ENCODE results near the gene ZFP36L1.

The ZFP36L1 gene

GRCh38 chr14:68772761-68773381, 20.0 kb downstream of the ZFP36L1 start:
- POLR2A ChIA-PET, result no interaction called here
- CTCF ChIA-PET, result interaction anchor here (0.6 to 1.2 kb wide), 2 partner anchors 10 to 612 kb away, joined by 3 to 5 read pairs; no protein-coding TSS in a partner anchor
- no peak for TF ChIP-seq PKNOX1 (IDR thresholded peaks at IDR 0.05)
- no peak for TF ChIP-seq ZNF384 (IDR thresholded peaks at IDR 0.05)
- no peak for TF ChIP-seq LEF1 (IDR thresholded peaks at IDR 0.05; ENCODE audit: borderline replicate concordance)
- TF ChIP-seq L3MBTL2 (conservative IDR thresholded peaks at IDR 0.05), result no peak
- no peak for TF ChIP-seq HDGF (IDR thresholded peaks at IDR 0.05; ENCODE audit: borderline replicate concordance)
- no peak for TF ChIP-seq FOXM1 (IDR thresholded peaks at IDR 0.05; ENCODE audit: borderline replicate concordance)
- no peak for TF ChIP-seq SUZ12 (IDR thresholded peaks at IDR 0.05)
- no peak for TF ChIP-seq FOXK2 (IDR thresholded peaks at IDR 0.05)
- TF ChIP-seq CTBP1 (IDR thresholded peaks at IDR 0.05; ENCODE audit: borderline replicate concordance), result no peak
- TF ChIP-seq ARNT (IDR thresholded peaks at IDR 0.05), result no peak
- TF ChIP-seq BHLHE40 (IDR thresholded peaks at IDR 0.05; ENCODE audit: borderline replicate concordance), result no peak
- no peak for TF ChIP-seq NFRKB (IDR thresholded peaks at IDR 0.05)
- no peak for TF ChIP-seq FOXA1 (IDR thresholded peaks at IDR 0.05)
- TF ChIP-seq TARDBP (IDR thresholded peaks at IDR 0.05), result no peak
- no peak for TF ChIP-seq SP1 (IDR thresholded peaks at IDR 0.05)
- no peak for TF ChIP-seq ELF4 (IDR thresholded peaks at IDR 0.05)
- DNase-seq (ENCODE audit: extremely low spot score), result no peak

GRCh38 chr14:68771631-68772030, 21.2 kb downstream of the ZFP36L1 start:
- no peak for DNase-seq (ENCODE audit: extremely low spot score)
- no peak for TF ChIP-seq ARNT (IDR thresholded peaks at IDR 0.05)
- TF ChIP-seq CTBP1 (IDR thresholded peaks at IDR 0.05; ENCODE audit: borderline replicate concordance), result no peak
- no peak for TF ChIP-seq BHLHE40 (IDR thresholded peaks at IDR 0.05; ENCODE audit: borderline replicate concordance)
- no peak for TF ChIP-seq ELF4 (IDR thresholded peaks at IDR 0.05)
- no peak for TF ChIP-seq ZNF384 (IDR thresholded peaks at IDR 0.05)
- no peak for TF ChIP-seq FOXA1 (IDR thresholded peaks at IDR 0.05)
- no peak for TF ChIP-seq PKNOX1 (IDR thresholded peaks at IDR 0.05)
- TF ChIP-seq TARDBP (IDR thresholded peaks at IDR 0.05), result no peak
- no peak for TF ChIP-seq NFRKB (IDR thresholded peaks at IDR 0.05)
- TF ChIP-seq SP1 (IDR thresholded peaks at IDR 0.05), result no peak
- TF ChIP-seq L3MBTL2 (conservative IDR thresholded peaks at IDR 0.05), result no peak
- no peak for TF ChIP-seq SUZ12 (IDR thresholded peaks at IDR 0.05)
- no peak for TF ChIP-seq HDGF (IDR thresholded peaks at IDR 0.05; ENCODE audit: borderline replicate concordance)
- CTCF ChIA-PET, result no interaction called here
- POLR2A ChIA-PET, result no interaction called here

GRCh38 chr14:68770553-68771286, 22.1 kb downstream of the ZFP36L1 start:
- ChIA-PET POLR2A (no interaction called here), CTCF (no interaction called here)
- DNase-seq (ENCODE audit: extremely low spot score), result no peak
- TF ChIP-seq ARNT (IDR thresholded peaks at IDR 0.05) (no peak), FOXA1 (IDR thresholded peaks at IDR 0.05) (no peak), L3MBTL2 (conservative IDR thresholded peaks at IDR 0.05) (no peak), PKNOX1 (IDR thresholded peaks at IDR 0.05) (no peak), BHLHE40 (IDR thresholded peaks at IDR 0.05; ENCODE audit: borderline replicate concordance) (no peak), TARDBP (IDR thresholded peaks at IDR 0.05) (no peak), CTBP1 (IDR thresholded peaks at IDR 0.05; ENCODE audit: borderline replicate concordance) (no peak), LEF1 (IDR thresholded peaks at IDR 0.05; ENCODE audit: borderline replicate concordance) (no peak), HDGF (IDR thresholded peaks at IDR 0.05; ENCODE audit: borderline replicate concordance) (no peak), ZNF384 (IDR thresholded peaks at IDR 0.05) (no peak), NFRKB (IDR thresholded peaks at IDR 0.05) (no peak), FOXK2 (IDR thresholded peaks at IDR 0.05) (no peak), ELF4 (IDR thresholded peaks at IDR 0.05) (no peak), FOXM1 (IDR thresholded peaks at IDR 0.05; ENCODE audit: borderline replicate concordance) (no peak), SP1 (IDR thresholded peaks at IDR 0.05) (no peak), SUZ12 (IDR thresholded peaks at IDR 0.05) (no peak)

GRCh38 chr14:68770051-68770450, 22.8 kb downstream of the ZFP36L1 start:
- TF ChIP-seq LEF1 (IDR thresholded peaks at IDR 0.05; ENCODE audit: borderline replicate concordance) (no peak), FOXA1 (IDR thresholded peaks at IDR 0.05) (no peak), SP1 (IDR thresholded peaks at IDR 0.05) (no peak), FOXK2 (IDR thresholded peaks at IDR 0.05) (no peak), ARNT (IDR thresholded peaks at IDR 0.05) (no peak), ELF4 (IDR thresholded peaks at IDR 0.05) (no peak), ZNF384 (IDR thresholded peaks at IDR 0.05) (no peak), PKNOX1 (IDR thresholded peaks at IDR 0.05) (no peak), TARDBP (IDR thresholded peaks at IDR 0.05) (no peak), NFRKB (IDR thresholded peaks at IDR 0.05) (no peak), SUZ12 (IDR thresholded peaks at IDR 0.05) (no peak), CTBP1 (IDR thresholded peaks at IDR 0.05; ENCODE audit: borderline replicate concordance) (no peak), L3MBTL2 (conservative IDR thresholded peaks at IDR 0.05) (no peak)
- DNase-seq (ENCODE audit: extremely low spot score), result no peak
- ChIA-PET CTCF (interaction anchor here (0.6 kb wide), 1 partner anchor 826 kb away, joined by 4 read pairs; no protein-coding TSS in a partner anchor), POLR2A (no interaction called here)

GRCh38 chr14:68768316-68768715, 24.6 kb downstream of the ZFP36L1 start:
- ChIA-PET CTCF (interaction anchor here (0.6 kb wide), 1 partner anchor 460 kb away, joined by 3 read pairs; no protein-coding TSS in a partner anchor), POLR2A (no interaction called here)
- DNase-seq (ENCODE audit: extremely low spot score), result no peak
- no peak for TF ChIP-seq FOXM1 (IDR thresholded peaks at IDR 0.05; ENCODE audit: borderline replicate concordance)

Data from HEK293T (cell line).